ENCODE data around the gene MEGF6. TPM values are rescaled to one million over a fixed set of nuclear protein-coding genes. Genes with fewer than 3 reads are reported as not detected.

Gene MEGF6
- total RNA-seq, 4 donors from 2014 or later, result 4.1 to 27.1 (median 11.4) TPM

DNA sequence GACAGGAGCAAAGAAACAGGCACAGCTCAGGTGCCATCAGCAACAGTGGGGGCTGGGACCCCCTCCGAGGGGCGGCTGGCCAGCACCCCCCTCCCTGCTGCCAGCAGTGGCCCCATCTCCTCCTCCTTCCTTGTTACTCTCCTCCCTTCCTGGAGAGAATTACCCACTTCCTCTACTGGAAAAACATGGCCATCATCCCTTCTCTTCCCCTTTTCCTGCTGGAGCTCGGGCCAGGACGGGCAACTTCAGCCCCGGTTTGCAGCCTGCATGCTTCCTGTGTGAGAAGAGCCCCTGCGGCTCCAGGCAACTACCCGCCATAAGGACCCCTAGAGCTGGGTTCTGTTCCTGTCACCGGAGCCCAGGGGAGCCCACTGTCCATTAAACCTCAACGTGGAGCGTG, 17.6 kb downstream of the MEGF6 start:
- WGBS, 2 donors (ENCODE audit: low coverage in 1 of 2), result 71 to 100% methylated on average over 2 to 10 of the region's 10 CpGs
- no peaks in the 10 kb centered on the region for H3K9me3 ChIP-seq
- no peak overlapping the region for H3K4me3 ChIP-seq
- intact Hi-C loops (cut with DNase I; ENCODE audit: low total_unique reads), result no loop called here
- no peaks in the 10 kb centered on the region for H3K27me3 ChIP-seq
- in situ Hi-C loops (cut with MboI; ENCODE audit: low pct_ligation_motif_present in 1 of 4, low pct_unique_long_range_greater_than_20kb in 1 of 4, low sequenced_read_pairs in 3 of 4), result no loop called here
- no peak for DNase-seq
- peaks cover 0 to 19% (median 10%) of the 10 kb centered on the region in 4 donors for H3K4me1 ChIP-seq
- TF ChIP-seq POLR2A (IDR thresholded peaks at IDR 0.05) (no peak), POLR2AphosphoS5 (IDR thresholded peaks at IDR 0.05) (no peak), EP300 (IDR thresholded peaks at IDR 0.05; ENCODE audit: low read depth) (no peak)
- TF ChIP-seq, protein P1, sequence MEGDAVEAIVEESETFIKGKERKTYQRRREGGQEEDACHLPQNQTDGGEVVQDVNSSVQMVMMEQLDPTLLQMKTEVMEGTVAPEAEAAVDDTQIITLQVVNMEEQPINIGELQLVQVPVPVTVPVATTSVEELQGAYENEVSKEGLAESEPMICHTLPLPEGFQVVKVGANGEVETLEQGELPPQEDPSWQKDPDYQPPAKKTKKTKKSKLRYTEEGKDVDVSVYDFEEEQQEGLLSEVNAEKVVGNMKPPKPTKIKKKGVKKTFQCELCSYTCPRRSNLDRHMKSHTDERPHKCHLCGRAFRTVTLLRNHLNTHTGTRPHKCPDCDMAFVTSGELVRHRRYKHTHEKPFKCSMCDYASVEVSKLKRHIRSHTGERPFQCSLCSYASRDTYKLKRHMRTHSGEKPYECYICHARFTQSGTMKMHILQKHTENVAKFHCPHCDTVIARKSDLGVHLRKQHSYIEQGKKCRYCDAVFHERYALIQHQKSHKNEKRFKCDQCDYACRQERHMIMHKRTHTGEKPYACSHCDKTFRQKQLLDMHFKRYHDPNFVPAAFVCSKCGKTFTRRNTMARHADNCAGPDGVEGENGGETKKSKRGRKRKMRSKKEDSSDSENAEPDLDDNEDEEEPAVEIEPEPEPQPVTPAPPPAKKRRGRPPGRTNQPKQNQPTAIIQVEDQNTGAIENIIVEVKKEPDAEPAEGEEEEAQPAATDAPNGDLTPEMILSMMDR (IDR thresholded peaks at IDR 0.05), result no peak
- no peaks in the 10 kb centered on the region for H3K36me3 ChIP-seq
- H3K27ac ChIP-seq, result no peak overlapping the region

DNA sequence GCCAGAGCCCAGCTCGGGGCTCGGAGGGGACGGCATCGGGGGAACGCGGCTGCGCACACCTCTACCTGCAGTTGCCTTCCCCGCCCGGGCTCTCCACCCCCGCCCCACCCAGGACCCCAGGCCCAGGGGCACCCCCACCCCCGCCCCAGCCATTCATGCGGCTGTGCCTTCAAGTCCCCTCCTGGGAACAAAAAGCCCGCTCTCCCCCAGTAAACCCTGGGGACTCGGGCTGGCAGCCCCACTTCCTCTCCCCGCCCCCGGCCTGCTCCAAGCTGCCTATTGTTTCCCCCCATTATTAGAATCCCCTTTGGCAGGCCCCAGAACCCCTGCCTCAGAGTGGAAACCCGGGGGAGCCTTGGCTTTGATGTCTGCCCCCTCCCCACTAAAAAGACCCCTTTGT, 18.0 kb downstream of the MEGF6 start:
- intact Hi-C loops (cut with DNase I; ENCODE audit: low total_unique reads) (no loop called here), in situ Hi-C loops (cut with MboI; ENCODE audit: low pct_ligation_motif_present in 1 of 4, low pct_unique_long_range_greater_than_20kb in 1 of 4, low sequenced_read_pairs in 3 of 4) (no loop called here)
- no peaks in the 10 kb centered on the region for H3K9me3 ChIP-seq
- H3K4me3 ChIP-seq, result no peak overlapping the region
- H3K27ac ChIP-seq, result no peak overlapping the region
- no peak for DNase-seq
- H3K27me3 ChIP-seq, result no peaks in the 10 kb centered on the region
- peaks cover 0 to 15% (median 6%) of the 10 kb centered on the region in 4 donors for H3K4me1 ChIP-seq
- TF ChIP-seq EP300 (IDR thresholded peaks at IDR 0.05; ENCODE audit: low read depth) (no peak), POLR2A (IDR thresholded peaks at IDR 0.05) (no peak), POLR2AphosphoS5 (IDR thresholded peaks at IDR 0.05) (no peak)
- TF ChIP-seq, protein P1 (IDR thresholded peaks at IDR 0.05), result no peak
- no peaks in the 10 kb centered on the region for H3K36me3 ChIP-seq
- WGBS, 2 donors (ENCODE audit: low coverage in 1 of 2), result 83% methylated on average over 13 of the region's 17 CpGs; no CpG with 5 or more reads in 1 of the 2 donors

DNA sequence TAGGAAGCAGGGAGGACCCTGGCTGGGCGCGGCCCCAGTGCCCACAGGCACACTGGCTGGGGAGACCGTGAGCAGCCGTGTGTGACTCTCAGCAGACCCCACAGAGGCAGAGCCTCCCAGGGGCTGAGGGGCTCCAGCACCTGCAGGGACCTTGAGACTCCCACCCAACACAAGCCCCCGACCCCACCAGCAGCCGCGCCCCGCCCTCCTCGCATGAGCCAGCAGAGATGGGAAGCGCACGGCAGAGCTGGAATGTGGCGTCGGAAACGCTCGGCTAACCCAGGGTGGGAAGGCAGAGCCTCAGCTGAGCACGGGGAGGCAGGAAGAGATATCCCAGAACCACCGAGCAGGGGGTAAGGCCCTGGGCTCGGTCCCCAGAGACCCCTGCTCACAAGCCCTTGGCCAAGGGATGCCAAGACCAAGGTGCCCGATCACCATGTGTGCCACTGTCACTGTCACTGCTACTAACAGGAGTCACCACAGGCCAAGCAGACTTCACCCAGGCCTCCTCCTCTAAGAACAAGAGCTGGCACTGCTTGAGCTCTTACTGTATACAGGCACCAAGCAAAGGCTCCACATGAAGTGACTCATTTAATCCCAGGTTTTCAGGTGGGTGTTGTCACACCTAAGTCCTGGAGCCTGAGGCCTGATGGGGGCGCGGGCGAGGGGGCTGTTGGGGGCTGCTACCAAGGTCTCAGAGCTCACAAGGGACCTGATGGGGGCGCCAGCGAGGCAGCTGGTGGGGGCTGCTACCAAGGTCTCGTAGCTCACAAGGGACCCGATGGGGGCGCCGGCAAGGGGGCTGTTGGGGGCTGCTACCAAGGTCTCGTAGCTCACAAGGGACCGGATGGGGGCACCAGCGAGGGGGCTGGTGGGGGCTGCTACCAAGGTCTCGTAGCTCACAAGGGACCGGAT, 20.1 kb downstream of the MEGF6 start:
- WGBS, 2 donors (ENCODE audit: low coverage in 1 of 2), result 84% methylated on average over 25 of the region's 33 CpGs; no CpG with 5 or more reads in 1 of the 2 donors
- intact Hi-C loops (cut with DNase I; ENCODE audit: low total_unique reads), result no loop called here

DNA sequence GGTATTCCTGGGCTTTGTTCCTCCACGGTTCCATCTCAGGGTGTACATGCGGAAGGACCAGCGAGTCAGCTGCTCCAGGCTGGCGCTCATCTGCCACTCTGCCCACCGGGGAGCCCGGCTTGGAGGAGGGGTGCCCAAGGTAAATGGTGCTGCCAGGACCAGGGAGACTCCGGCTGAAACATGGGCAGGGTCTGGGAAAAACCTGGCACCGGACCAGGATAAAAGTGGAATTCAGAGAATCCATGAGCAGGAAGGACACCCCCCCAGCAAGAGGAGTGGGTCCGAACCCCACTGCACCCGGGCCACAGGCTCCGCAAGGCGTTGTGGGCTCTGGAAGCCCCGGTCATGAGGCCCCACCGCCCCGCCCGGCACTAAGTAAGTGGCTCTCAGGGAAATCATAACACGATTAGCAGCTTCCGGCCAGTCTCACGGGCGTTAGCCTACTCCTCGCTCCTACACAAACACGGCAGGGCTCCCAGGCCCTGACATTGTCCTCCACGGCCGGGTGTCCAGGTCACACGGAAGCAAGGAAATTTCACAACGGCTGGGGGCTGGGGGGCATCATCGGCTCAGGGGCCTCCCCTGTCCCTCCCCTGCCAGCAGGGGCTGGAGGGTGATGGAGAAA, 21.1 kb downstream of the MEGF6 start:
- Histone ChIP-seq H3K36me3 (no peaks in the 10 kb centered on the region), H3K27ac (no peak overlapping the region), H3K27me3 (no peaks in the 10 kb centered on the region), H3K9me3 (no peaks in the 10 kb centered on the region), H3K4me3 (no peak overlapping the region), H3K4me1 (no peaks in the 10 kb centered on the region)
- WGBS, 2 donors (ENCODE audit: low coverage in 1 of 2), result 44 to 67% methylated on average over 5 to 26 of the region's 27 CpGs
- intact Hi-C loops (cut with DNase I; ENCODE audit: low total_unique reads), result no loop called here
- in situ Hi-C loops (cut with MboI; ENCODE audit: low pct_ligation_motif_present in 1 of 4, low pct_unique_long_range_greater_than_20kb in 1 of 4, low sequenced_read_pairs in 3 of 4), result no loop called here
- TF ChIP-seq, protein P1 (IDR thresholded peaks at IDR 0.05), result no peak
- TF ChIP-seq EP300 (IDR thresholded peaks at IDR 0.05; ENCODE audit: low read depth) (no peak), POLR2AphosphoS5 (IDR thresholded peaks at IDR 0.05) (no peak), POLR2A (IDR thresholded peaks at IDR 0.05) (no peak)
- DNase-seq, result no peak

More for the DNA sequence above, 20.1 kb downstream of the MEGF6 start:
- Histone ChIP-seq H3K4me3 (no peak overlapping the region), H3K27ac (no peak overlapping the region), H3K27me3 (no peaks in the 10 kb centered on the region), H3K9me3 (no peaks in the 10 kb centered on the region), H3K36me3 (no peaks in the 10 kb centered on the region), H3K4me1 (no peaks in the 10 kb centered on the region)
- DNase-seq, result no peak
- in situ Hi-C loops (cut with MboI; ENCODE audit: low pct_ligation_motif_present in 1 of 4, low pct_unique_long_range_greater_than_20kb in 1 of 4, low sequenced_read_pairs in 3 of 4), result no loop called here
- TF ChIP-seq POLR2A (IDR thresholded peaks at IDR 0.05) (no peak), EP300 (IDR thresholded peaks at IDR 0.05; ENCODE audit: low read depth) (no peak), POLR2AphosphoS5 (IDR thresholded peaks at IDR 0.05) (no peak)
- TF ChIP-seq, protein P1 (IDR thresholded peaks at IDR 0.05), result no peak
